Liver (tissue), 3 donors: ENCODE measurements around the gene SIX4.

ENCODE experiments used
- TAF1 ChIP-seq: conservative IDR thresholded peaks from 2 replicates; pipeline ENCODE4 v1.6.1; 2016; ENCODE audit warnings: antibody characterized with exemption, mild to moderate bottlenecking
- TF ChIP-seq, protein P1 (sequence below): fragments of 150-350 bp; IDR thresholded peaks from 2 replicates; pipeline ENCODE4 v1.5.1; 2017; ENCODE audit warnings: improper control_type of control experiment, low read depth, low read length; ENCODE audit not compliant: missing input control
- TF ChIP-seq, protein P2 (sequence below): IDR thresholded peaks from 2 replicates; pipeline ENCODE4 v1.6.1; 2016; ENCODE audit warnings: antibody characterized with exemption
- donor health status: healthy.
- donor health status: healthy.

DNA sequence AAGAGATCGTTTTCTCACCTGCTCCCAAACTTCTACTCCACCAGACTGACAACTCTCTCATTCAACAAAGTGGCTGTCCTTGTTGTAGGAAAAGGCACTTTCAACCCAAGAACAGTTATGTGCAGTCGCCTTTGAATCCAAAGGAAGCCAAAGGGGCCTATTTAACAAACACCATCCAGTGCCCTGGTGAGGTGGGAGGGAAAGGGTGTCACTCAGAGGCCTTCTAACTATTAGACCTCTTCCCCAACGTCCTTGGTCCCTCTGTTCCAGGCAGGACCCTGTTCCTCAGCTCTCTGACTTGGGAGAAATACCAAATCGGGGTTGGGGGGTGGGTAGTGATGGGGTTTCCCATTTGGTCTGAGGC, 3.2 kb downstream of the SIX4 start:
- TF ChIP-seq, protein P1, sequence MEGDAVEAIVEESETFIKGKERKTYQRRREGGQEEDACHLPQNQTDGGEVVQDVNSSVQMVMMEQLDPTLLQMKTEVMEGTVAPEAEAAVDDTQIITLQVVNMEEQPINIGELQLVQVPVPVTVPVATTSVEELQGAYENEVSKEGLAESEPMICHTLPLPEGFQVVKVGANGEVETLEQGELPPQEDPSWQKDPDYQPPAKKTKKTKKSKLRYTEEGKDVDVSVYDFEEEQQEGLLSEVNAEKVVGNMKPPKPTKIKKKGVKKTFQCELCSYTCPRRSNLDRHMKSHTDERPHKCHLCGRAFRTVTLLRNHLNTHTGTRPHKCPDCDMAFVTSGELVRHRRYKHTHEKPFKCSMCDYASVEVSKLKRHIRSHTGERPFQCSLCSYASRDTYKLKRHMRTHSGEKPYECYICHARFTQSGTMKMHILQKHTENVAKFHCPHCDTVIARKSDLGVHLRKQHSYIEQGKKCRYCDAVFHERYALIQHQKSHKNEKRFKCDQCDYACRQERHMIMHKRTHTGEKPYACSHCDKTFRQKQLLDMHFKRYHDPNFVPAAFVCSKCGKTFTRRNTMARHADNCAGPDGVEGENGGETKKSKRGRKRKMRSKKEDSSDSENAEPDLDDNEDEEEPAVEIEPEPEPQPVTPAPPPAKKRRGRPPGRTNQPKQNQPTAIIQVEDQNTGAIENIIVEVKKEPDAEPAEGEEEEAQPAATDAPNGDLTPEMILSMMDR: no peak
- TF ChIP-seq, protein P2, sequence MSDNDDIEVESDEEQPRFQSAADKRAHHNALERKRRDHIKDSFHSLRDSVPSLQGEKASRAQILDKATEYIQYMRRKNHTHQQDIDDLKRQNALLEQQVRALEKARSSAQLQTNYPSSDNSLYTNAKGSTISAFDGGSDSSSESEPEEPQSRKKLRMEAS: no peak
- no peak for TF ChIP-seq TAF1
